ENCODE data around the gene MOGAT3. TPM values are rescaled to one million over a fixed set of nuclear protein-coding genes. Genes with fewer than 3 reads are reported as not detected.

The MOGAT3 gene
- total and polyA plus RNA-seq, 9 of the 15 experiments (the other 6 are each of a cell fraction or from before 2014, with no cell fraction given), result 0.07 to 0.17 (median 0.13) TPM; not detected in 6

DNA sequence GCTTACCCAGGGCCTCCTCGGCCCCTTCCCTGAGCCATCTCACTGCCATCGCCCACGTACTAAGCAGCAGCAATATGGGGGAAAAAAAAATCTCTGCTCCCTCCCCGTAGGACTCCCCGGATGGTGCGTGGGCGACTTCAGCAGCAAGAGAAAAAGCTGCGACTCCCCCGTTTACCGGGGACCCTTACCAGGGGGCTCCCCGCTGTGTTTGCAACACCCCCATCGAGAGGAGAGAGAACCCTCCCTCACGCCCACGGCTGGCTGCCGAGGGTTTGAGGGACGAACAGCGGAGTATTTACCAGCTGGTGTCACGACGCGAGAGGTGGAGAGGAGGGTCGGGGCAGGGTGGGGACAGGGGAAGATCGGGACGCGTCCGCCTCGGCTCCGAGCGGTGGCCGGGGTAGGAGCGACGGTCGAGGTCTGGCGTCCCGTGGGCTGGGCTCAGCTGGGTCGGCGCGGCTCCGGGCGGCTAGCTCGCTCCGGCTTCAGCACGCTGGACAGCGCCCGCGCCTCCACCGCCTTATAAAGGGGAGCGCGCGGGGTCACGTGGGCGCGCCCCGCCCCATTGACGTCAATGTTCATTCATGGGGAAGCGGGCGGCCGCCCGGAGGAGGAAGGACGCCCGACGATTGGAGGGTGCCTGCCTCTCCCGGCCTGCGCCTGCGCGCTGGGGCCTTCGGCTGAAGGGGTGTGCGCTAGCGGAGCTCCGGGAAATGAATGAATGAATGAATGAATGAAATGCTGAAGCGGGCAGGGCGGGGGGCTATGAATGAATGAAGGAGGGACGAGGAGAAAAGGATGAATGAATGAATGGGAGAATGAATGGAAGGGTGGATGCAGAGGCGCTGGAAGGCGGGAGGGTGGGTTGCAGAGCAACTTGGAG, 35.5 kb downstream of the MOGAT3 start, which contains the start of gene VGF (continued):
- TF ChIP-seq ZNF57 (CRISPR knock-in tag; IDR thresholded peaks at IDR 0.05) (no peak), SMAD2 (IDR thresholded peaks at IDR 0.05; ENCODE audit: low read depth, low read length) (no peak), DPF2 (IDR thresholded peaks at IDR 0.05) (no peak), CEBPB (tag; IDR thresholded peaks at IDR 0.05) (no peak), ZNF165 (CRISPR knock-in tag; IDR thresholded peaks at IDR 0.05; ENCODE audit: borderline replicate concordance) (no peak), BMI1 (IDR thresholded peaks at IDR 0.05; ENCODE audit: low read length) (0 out of 2 replicates have a peak, but pooled peaks have one; percentile 12), TAL1 (IDR thresholded peaks at IDR 0.05) (no peak), RBM22 (IDR thresholded peaks at IDR 0.05; ENCODE audit: low read depth, low read length, poor library complexity, severe bottlenecking) (peak; percentile 64), TBP (optimal IDR thresholded peaks at IDR 0.05; ENCODE audit: low read depth, low read length) (peak; percentile 95), FOXJ3 (CRISPR knock-in tag; IDR thresholded peaks at IDR 0.05) (no peak), TRIM24 (IDR thresholded peaks at IDR 0.05) (no peak), NCOR1 (IDR thresholded peaks at IDR 0.05) (no peak), MYC (IDR thresholded peaks at IDR 0.05; ENCODE audit: low read depth, low read length) (peak; percentile 66; the same call in 1 of the 2 replicates), MYC (CRISPR knock-in tag; IDR thresholded peaks at IDR 0.05; ENCODE audit: borderline replicate concordance, low read depth) (0 out of 2 replicates have a peak, but pooled peaks have one; percentile 49), NR1H2 (CRISPR knock-in tag; IDR thresholded peaks at IDR 0.05) (peak; percentile 92), HDAC3 (IDR thresholded peaks at IDR 0.05; ENCODE audit: borderline replicate concordance, partially characterized antibody) (no peak), TEAD4 (IDR thresholded peaks at IDR 0.05; ENCODE audit: low read length) (0 out of 2 replicates have a peak, but pooled peaks have one; percentile 30), TEAD4 (CRISPR knock-in tag; IDR thresholded peaks at IDR 0.05; ENCODE audit: borderline replicate concordance) (peak; percentile 93), ESRRB (CRISPR knock-in tag; IDR thresholded peaks at IDR 0.05; ENCODE audit: borderline replicate concordance) (no peak), TCF7L2 (IDR thresholded peaks at IDR 0.05; ENCODE audit: low read depth, low read length) (no peak)
- TF ChIP-seq, protein P1, sequence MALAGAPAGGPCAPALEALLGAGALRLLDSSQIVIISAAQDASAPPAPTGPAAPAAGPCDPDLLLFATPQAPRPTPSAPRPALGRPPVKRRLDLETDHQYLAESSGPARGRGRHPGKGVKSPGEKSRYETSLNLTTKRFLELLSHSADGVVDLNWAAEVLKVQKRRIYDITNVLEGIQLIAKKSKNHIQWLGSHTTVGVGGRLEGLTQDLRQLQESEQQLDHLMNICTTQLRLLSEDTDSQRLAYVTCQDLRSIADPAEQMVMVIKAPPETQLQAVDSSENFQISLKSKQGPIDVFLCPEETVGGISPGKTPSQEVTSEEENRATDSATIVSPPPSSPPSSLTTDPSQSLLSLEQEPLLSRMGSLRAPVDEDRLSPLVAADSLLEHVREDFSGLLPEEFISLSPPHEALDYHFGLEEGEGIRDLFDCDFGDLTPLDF (CRISPR knock-in tag; IDR thresholded peaks at IDR 0.05), result peak; percentile 98
- TF ChIP-seq, protein P2, sequence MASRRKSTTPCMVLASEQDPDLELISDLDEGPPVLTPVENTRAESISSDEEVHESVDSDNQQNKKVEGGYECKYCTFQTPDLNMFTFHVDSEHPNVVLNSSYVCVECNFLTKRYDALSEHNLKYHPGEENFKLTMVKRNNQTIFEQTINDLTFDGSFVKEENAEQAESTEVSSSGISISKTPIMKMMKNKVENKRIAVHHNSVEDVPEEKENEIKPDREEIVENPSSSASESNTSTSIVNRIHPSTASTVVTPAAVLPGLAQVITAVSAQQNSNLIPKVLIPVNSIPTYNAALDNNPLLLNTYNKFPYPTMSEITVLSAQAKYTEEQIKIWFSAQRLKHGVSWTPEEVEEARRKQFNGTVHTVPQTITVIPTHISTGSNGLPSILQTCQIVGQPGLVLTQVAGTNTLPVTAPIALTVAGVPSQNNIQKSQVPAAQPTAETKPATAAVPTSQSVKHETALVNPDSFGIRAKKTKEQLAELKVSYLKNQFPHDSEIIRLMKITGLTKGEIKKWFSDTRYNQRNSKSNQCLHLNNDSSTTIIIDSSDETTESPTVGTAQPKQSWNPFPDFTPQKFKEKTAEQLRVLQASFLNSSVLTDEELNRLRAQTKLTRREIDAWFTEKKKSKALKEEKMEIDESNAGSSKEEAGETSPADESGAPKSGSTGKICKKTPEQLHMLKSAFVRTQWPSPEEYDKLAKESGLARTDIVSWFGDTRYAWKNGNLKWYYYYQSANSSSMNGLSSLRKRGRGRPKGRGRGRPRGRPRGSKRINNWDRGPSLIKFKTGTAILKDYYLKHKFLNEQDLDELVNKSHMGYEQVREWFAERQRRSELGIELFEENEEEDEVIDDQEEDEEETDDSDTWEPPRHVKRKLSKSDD (conservative IDR thresholded peaks at IDR 0.05; ENCODE audit: low read length), result no peak
- TF ChIP-seq, protein P3, sequence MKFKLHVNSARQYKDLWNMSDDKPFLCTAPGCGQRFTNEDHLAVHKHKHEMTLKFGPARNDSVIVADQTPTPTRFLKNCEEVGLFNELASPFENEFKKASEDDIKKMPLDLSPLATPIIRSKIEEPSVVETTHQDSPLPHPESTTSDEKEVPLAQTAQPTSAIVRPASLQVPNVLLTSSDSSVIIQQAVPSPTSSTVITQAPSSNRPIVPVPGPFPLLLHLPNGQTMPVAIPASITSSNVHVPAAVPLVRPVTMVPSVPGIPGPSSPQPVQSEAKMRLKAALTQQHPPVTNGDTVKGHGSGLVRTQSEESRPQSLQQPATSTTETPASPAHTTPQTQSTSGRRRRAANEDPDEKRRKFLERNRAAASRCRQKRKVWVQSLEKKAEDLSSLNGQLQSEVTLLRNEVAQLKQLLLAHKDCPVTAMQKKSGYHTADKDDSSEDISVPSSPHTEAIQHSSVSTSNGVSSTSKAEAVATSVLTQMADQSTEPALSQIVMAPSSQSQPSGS (CRISPR knock-in tag; IDR thresholded peaks at IDR 0.05), result peak; percentile 89
- TF ChIP-seq, protein P4, sequence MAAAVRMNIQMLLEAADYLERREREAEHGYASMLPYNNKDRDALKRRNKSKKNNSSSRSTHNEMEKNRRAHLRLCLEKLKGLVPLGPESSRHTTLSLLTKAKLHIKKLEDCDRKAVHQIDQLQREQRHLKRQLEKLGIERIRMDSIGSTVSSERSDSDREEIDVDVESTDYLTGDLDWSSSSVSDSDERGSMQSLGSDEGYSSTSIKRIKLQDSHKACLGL (CRISPR knock-in tag; IDR thresholded peaks at IDR 0.05; ENCODE audit: borderline replicate concordance, poor library complexity, severe bottlenecking), result peak; percentile 57

All from K562 (cell line).